DND-41 (cell line): ENCODE measurements around the gene BNC1.

Source experiments
- ATAC-seq: fragments of 200-7000 bp; cut with Tn5 transposase; 3 replicates; pipeline ENCODE4 v1.9.1; 2021; ENCODE audit warnings: low read depth; ENCODE audit not compliant: insufficient read depth
- DNase-seq: peaks from one replicate; pipeline ENCODE4 v3.0.0-alpha.2; 2020
- H2AFZ ChIP-seq: 2 replicates; pipeline ENCODE4 v1.6.0; 2012; ENCODE audit warnings: low read depth, low read length
- H3K27ac ChIP-seq: 2 replicates; pipeline ENCODE4 v1.5.1; 2012; ENCODE audit warnings: low read length, inconsistent platforms
- H3K27me3 ChIP-seq: fragments of 200-600 bp; sonication (generic); 2 replicates; pipeline ENCODE4 v1.6.0; 2012; ENCODE audit warnings: low read length, mild to moderate bottlenecking, inconsistent platforms; ENCODE audit not compliant: insufficient read depth, poor library complexity
- H3K36me3 ChIP-seq: 2 replicates; pipeline ENCODE4 v1.5.1; 2012; ENCODE audit warnings: low read length, inconsistent platforms; ENCODE audit not compliant: insufficient read depth
- H3K4me1 ChIP-seq: 2 replicates; pipeline ENCODE4 v1.5.1; 2012; ENCODE audit warnings: mild to moderate bottlenecking, low read length; ENCODE audit not compliant: insufficient read depth
- H3K4me2 ChIP-seq: 2 replicates; pipeline ENCODE4 v1.6.0; 2012; ENCODE audit warnings: mild to moderate bottlenecking, moderate library complexity, low read length, inconsistent platforms; ENCODE audit not compliant: insufficient read depth
- H3K4me3 ChIP-seq, 2 experiments: fragments of 200-600 bp in 1 of 2; shearing (Covaris generic) in 1 of 2; 2 replicates each; pipeline ENCODE4 v1.5.1; 2012 to 2016; ENCODE audit warnings: inconsistent platforms in 2 of 2, low read length in 2 of 2, mild to moderate bottlenecking in 2 of 2, low read depth in 1 of 2, moderate library complexity in 1 of 2
- H3K79me2 ChIP-seq: 2 replicates; pipeline ENCODE4 v1.6.0; 2012; ENCODE audit warnings: low read length, inconsistent platforms; ENCODE audit not compliant: insufficient read depth
- H3K9ac ChIP-seq: 2 replicates; pipeline ENCODE4 v1.6.0; 2012; ENCODE audit warnings: low read depth, mild to moderate bottlenecking, inconsistent platforms, low read length, moderate library complexity
- H3K9me3 ChIP-seq: 2 replicates; pipeline ENCODE4 v1.5.1; 2012; ENCODE audit warnings: low read length, moderate library complexity, mild to moderate bottlenecking, inconsistent platforms; ENCODE audit not compliant: insufficient read depth, severe bottlenecking
- H4K20me1 ChIP-seq: 2 replicates; pipeline ENCODE4 v1.6.0; 2012; ENCODE audit warnings: low read length; ENCODE audit not compliant: insufficient read depth
- EZH2 ChIP-seq: IDR thresholded peaks from 3 replicates; pipeline ENCODE4 v1.6.1; 2012; ENCODE audit warnings: borderline replicate concordance, low read depth, mild to moderate bottlenecking, moderate library complexity, low read length, inconsistent platforms; ENCODE audit not compliant: severe bottlenecking
- TF ChIP-seq, protein P1 (sequence below): IDR thresholded peaks from 2 replicates; pipeline ENCODE4 v1.5.1; 2012; ENCODE audit warnings: borderline replicate concordance, low read length, moderate library complexity, mild to moderate bottlenecking; ENCODE audit not compliant: poor library complexity, severe bottlenecking; ENCODE audit errors: extremely low read depth

The BNC1 gene

GRCh38 chr15:83300826-83301225 is 16.4 kb upstream of the BNC1 start:
- Histone ChIP-seq H3K4me1 (no peaks in the 10 kb centered on the region), H3K9ac (no peak overlapping the region), H3K4me3 (no peak overlapping the region), H2AFZ (no peak overlapping the region), H3K27ac (no peak overlapping the region), H4K20me1 (no peaks in the 10 kb centered on the region), H3K9me3 (no peaks in the 10 kb centered on the region), H3K79me2 (no peaks in the 10 kb centered on the region), H3K4me2 (no peak overlapping the region), H3K36me3 (no peaks in the 10 kb centered on the region), H3K27me3 (peaks cover 2% of the 10 kb centered on the region)
- TF ChIP-seq, protein P1, sequence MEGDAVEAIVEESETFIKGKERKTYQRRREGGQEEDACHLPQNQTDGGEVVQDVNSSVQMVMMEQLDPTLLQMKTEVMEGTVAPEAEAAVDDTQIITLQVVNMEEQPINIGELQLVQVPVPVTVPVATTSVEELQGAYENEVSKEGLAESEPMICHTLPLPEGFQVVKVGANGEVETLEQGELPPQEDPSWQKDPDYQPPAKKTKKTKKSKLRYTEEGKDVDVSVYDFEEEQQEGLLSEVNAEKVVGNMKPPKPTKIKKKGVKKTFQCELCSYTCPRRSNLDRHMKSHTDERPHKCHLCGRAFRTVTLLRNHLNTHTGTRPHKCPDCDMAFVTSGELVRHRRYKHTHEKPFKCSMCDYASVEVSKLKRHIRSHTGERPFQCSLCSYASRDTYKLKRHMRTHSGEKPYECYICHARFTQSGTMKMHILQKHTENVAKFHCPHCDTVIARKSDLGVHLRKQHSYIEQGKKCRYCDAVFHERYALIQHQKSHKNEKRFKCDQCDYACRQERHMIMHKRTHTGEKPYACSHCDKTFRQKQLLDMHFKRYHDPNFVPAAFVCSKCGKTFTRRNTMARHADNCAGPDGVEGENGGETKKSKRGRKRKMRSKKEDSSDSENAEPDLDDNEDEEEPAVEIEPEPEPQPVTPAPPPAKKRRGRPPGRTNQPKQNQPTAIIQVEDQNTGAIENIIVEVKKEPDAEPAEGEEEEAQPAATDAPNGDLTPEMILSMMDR = no peak
- no peak for TF ChIP-seq EZH2
- ATAC-seq (no peak), DNase-seq (no peak)

DNA sequence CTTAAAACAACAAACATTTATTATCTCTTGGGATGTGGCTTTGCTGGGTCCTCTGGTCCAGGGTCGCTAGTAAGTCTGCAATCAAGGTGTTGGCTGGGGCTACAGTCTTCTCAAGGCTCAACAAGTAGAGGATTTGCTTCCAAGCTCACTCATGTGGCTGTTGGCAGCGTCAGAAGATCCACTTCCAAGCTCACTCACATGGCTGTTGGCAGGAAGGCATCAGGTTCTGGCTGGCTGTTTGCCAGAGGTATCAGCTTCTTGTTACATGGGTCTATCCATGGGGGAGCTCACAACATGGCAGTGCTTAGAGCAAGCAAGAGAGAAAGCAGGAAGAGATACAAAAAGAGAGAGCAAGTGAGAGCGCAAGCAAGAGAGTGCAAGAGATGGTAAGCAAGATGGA is 15.0 kb upstream of the BNC1 start:
- H3K27me3 ChIP-seq = peaks cover 2% of the 10 kb centered on the region
- no peak overlapping the region for H3K4me2 ChIP-seq
- H4K20me1 ChIP-seq = no peaks in the 10 kb centered on the region
- no peak overlapping the region for H3K4me3 ChIP-seq
- no peaks in the 10 kb centered on the region for H3K9me3 ChIP-seq
- H3K79me2 ChIP-seq = no peaks in the 10 kb centered on the region
- H3K4me1 ChIP-seq = no peaks in the 10 kb centered on the region
- no peak for TF ChIP-seq EZH2
- TF ChIP-seq, protein P1 = no peak
- ATAC-seq (no peak), DNase-seq (no peak)
- H2AFZ ChIP-seq = no peak overlapping the region
- no peak overlapping the region for H3K27ac ChIP-seq
- H3K9ac ChIP-seq = no peak overlapping the region
- H3K36me3 ChIP-seq = no peaks in the 10 kb centered on the region

DNA sequence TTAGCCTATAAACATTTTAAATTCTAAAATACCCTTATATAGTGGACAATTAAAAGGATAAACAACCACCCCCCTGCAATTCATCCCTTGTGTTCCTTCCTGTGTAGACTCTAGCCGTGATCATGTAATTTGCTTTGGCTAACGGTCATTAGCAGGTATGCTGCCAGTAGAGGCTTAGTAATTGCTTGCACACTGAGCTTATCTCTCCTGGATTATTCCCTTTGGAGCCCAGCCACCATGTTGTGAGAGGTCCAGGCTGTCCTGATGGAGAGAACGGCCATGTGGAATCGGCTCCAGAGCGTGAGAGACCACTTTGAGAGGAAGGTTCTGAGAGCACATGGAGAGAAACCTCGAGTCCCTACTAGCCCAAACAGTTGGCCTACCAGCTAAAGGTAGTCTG is 11.0 kb upstream of the BNC1 start:
- TF ChIP-seq, protein P1 = no peak
- no peak for TF ChIP-seq EZH2
- H3K36me3 ChIP-seq = no peaks in the 10 kb centered on the region
- H4K20me1 ChIP-seq = no peaks in the 10 kb centered on the region

DNA sequence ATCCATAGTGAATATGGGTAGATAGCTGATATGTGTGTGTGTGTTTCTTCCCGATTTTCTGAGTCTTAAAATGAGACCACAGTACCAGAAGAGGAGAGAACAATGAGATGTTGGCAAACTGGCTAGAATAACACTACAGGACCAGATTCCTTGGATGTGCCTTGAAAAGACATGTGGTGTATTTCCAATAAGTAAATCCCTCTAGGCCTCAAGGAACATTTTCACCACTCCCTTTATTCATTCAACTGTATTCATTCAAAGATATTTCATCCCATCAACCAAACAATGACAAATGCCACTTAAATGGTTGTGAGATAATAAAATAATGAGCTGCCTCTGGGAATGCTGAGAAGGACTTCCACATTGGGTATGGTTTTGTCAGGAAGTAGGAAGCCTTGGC is 8.7 kb upstream of the BNC1 start:
- no peaks in the 10 kb centered on the region for H3K36me3 ChIP-seq
- DNase-seq = no peak
- no peaks in the 10 kb centered on the region for H3K9me3 ChIP-seq
- H3K79me2 ChIP-seq = no peaks in the 10 kb centered on the region
- H3K27me3 ChIP-seq = no peaks in the 10 kb centered on the region
- no peak for TF ChIP-seq EZH2
- TF ChIP-seq, protein P1 = no peak
- H4K20me1 ChIP-seq = no peaks in the 10 kb centered on the region
- no peak overlapping the region for H3K4me3 ChIP-seq
- H3K4me1 ChIP-seq = no peaks in the 10 kb centered on the region
- H3K27ac ChIP-seq = no peak overlapping the region
- no peak overlapping the region for H2AFZ ChIP-seq
- no peak overlapping the region for H3K9ac ChIP-seq
- ATAC-seq = no peak
- H3K4me2 ChIP-seq = no peak overlapping the region

More for the DNA sequence above, 11.0 kb upstream of the BNC1 start:
- H2AFZ ChIP-seq = no peak overlapping the region
- no peaks in the 10 kb centered on the region for H3K79me2 ChIP-seq
- DNase-seq = no peak
- H3K9ac ChIP-seq = no peak overlapping the region
- H3K27ac ChIP-seq = no peak overlapping the region
- no peaks in the 10 kb centered on the region for H3K9me3 ChIP-seq
- peaks cover 2% of the 10 kb centered on the region for H3K27me3 ChIP-seq
- no peak overlapping the region for H3K4me2 ChIP-seq
- ATAC-seq = no peak
- H3K4me3 ChIP-seq = no peak overlapping the region
- H3K4me1 ChIP-seq = no peaks in the 10 kb centered on the region
